ENCODE measurements around the gene PCSK1N. TPM values are rescaled to one million over a fixed set of nuclear protein-coding genes. Genes with fewer than 3 reads are reported as not detected.

PCSK1N gene
- total and polyA plus RNA-seq, 9 of the 15 experiments (the other 6 are each of a cell fraction or from before 2014, with no cell fraction given) = 0.07 to 0.55 (median 0.54) TPM; not detected in 6

DNA sequence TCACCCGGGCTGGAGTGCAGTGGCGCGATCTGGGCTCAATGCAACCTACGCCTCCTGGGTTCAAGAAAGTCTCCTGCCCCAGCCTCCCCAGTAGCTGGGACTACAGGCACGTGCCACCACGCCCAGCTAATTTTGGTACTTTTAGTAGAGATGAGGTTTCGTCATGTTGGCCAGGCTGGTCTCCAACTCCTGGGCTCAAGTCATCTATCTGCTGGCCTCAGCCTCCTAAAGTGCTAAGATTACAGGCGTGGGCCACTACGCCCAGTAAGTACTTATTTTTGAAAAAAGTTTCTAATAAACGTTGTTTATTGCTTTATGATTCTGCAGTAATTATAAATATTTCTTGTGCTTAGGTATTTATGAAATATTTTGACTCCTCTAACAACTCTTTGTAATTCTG is 4.3 kb upstream of the PCSK1N start:
- Histone ChIP-seq H3K9me1 (ENCODE audit: control insufficient read depth, insufficient read depth, low read length) (no peaks in the 10 kb centered on the region), H3K9me3 (replicated peaks; ENCODE audit: control insufficient read depth, insufficient read depth, low read depth, low read length) (no peaks in the 10 kb centered on the region), H2AFZ (ENCODE audit: low read depth, low read length) (no peak overlapping the region), H3K4me1 (replicated peaks in 1 of 2; ENCODE audit: control insufficient read depth in 2 of 2, insufficient read depth in 2 of 2, low read length in 2 of 2) (peaks cover 0 to 3% of the 10 kb centered on the region in 2 experiments; a peak in 2 of 5 replicates), H3K79me2 (ENCODE audit: control insufficient read depth, insufficient read depth, low read length) (no peaks in the 10 kb centered on the region), H3K27ac (ENCODE audit: extremely low read depth, low read depth, low read length) (no peak overlapping the region), H3K9ac (ENCODE audit: insufficient read depth in 1 of 2, low read depth in 2 of 2, low read length in 2 of 2) (no peak overlapping the region), H3K27me3 (ENCODE audit: control insufficient read depth in 2 of 2, insufficient read depth in 2 of 2, low read length in 2 of 2) (no peaks in the 10 kb centered on the region), H3K4me2 (ENCODE audit: insufficient read depth, low read length) (no peak overlapping the region), H3K36me3 (ENCODE audit: control insufficient read depth, insufficient read depth, low read length) (no peaks in the 10 kb centered on the region), H3K4me3 (no peak overlapping the region), H4K20me1 (replicated peaks; ENCODE audit: control insufficient read depth, insufficient read depth, low read length) (no peaks in the 10 kb centered on the region)
- WGBS (ENCODE audit: insufficient coverage, low coverage, missing lambda C conversion rate) = 68% methylated on average over 6 of the region's 10 CpGs
- BruUV-seq (replicated peaks) = no TSS peak
- intact Hi-C loops (cut with micrococcal nuclease) (no loop called here), in situ Hi-C loops (cut with MboI) (no loop called here)
- no peak for DNase-seq (ENCODE audit: extremely low read depth in 1 of 4, low spot score in 3 of 4)
- no peak for ATAC-seq
- ChIA-PET POLR2A (no interaction called here), CTCF (ENCODE audit: low intra/inter-chr PET ratio) (no interaction called here)
- no peak for FAIRE-seq
- TF ChIP-seq, protein P1, sequence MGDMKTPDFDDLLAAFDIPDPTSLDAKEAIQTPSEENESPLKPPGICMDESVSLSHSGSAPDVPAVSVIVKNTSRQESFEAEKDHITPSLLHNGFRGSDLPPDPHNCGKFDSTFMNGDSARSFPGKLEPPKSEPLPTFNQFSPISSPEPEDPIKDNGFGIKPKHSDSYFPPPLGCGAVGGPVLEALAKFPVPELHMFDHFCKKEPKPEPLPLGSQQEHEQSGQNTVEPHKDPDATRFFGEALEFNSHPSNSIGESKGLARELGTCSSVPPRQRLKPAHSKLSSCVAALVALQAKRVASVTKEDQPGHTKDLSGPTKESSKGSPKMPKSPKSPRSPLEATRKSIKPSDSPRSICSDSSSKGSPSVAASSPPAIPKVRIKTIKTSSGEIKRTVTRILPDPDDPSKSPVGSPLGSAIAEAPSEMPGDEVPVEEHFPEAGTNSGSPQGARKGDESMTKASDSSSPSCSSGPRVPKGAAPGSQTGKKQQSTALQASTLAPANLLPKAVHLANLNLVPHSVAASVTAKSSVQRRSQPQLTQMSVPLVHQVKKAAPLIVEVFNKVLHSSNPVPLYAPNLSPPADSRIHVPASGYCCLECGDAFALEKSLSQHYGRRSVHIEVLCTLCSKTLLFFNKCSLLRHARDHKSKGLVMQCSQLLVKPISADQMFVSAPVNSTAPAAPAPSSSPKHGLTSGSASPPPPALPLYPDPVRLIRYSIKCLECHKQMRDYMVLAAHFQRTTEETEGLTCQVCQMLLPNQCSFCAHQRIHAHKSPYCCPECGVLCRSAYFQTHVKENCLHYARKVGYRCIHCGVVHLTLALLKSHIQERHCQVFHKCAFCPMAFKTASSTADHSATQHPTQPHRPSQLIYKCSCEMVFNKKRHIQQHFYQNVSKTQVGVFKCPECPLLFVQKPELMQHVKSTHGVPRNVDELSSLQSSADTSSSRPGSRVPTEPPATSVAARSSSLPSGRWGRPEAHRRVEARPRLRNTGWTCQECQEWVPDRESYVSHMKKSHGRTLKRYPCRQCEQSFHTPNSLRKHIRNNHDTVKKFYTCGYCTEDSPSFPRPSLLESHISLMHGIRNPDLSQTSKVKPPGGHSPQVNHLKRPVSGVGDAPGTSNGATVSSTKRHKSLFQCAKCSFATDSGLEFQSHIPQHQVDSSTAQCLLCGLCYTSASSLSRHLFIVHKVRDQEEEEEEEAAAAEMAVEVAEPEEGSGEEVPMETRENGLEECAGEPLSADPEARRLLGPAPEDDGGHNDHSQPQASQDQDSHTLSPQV (IDR thresholded peaks at IDR 0.05) = no peak
- TF ChIP-seq, protein P2, sequence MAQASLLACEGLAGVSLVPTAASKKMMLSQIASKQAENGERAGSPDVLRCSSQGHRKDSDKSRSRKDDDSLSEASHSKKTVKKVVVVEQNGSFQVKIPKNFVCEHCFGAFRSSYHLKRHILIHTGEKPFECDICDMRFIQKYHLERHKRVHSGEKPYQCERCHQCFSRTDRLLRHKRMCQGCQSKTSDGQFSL (CRISPR knock-in tag; IDR thresholded peaks at IDR 0.05) = no peak
- TF ChIP-seq, protein P2 (tag; IDR thresholded peaks at IDR 0.05) = no peak
- no peak for TF ChIP-seq NR2C1 (IDR thresholded peaks at IDR 0.05)
- TF ChIP-seq NR2C1 (tag; IDR thresholded peaks at IDR 0.05) = no peak
- TF ChIP-seq KLF6 (CRISPR knock-in tag; IDR thresholded peaks at IDR 0.05; ENCODE audit: borderline replicate concordance) = no peak
- TF ChIP-seq FOSL1 (tag; conservative IDR thresholded peaks at IDR 0.05) = no peak
- no peak for TF ChIP-seq ZNF431 (CRISPR knock-in tag; IDR thresholded peaks at IDR 0.05)
- TF ChIP-seq CBFB (CRISPR knock-in tag; IDR thresholded peaks at IDR 0.05) = no peak
- no peak for TF ChIP-seq MAZ (CRISPR knock-in tag; conservative IDR thresholded peaks at IDR 0.05 in 1 of 2, IDR thresholded peaks at IDR 0.05 in 1 of 2)
- TF ChIP-seq FOXK2 (conservative IDR thresholded peaks at IDR 0.05 in 1 of 2, IDR thresholded peaks at IDR 0.05 in 1 of 2; ENCODE audit: low read depth in 2 of 2) = no peak
- no peak for TF ChIP-seq TAF15 (IDR thresholded peaks at IDR 0.05; ENCODE audit: low read depth, low read length)
- TF ChIP-seq CEBPG (CRISPR knock-in tag; IDR thresholded peaks at IDR 0.05) = no peak
- no peak for TF ChIP-seq CEBPG (tag; conservative IDR thresholded peaks at IDR 0.05 in 1 of 2, IDR thresholded peaks at IDR 0.05 in 1 of 2)
- TF ChIP-seq, protein P3, sequence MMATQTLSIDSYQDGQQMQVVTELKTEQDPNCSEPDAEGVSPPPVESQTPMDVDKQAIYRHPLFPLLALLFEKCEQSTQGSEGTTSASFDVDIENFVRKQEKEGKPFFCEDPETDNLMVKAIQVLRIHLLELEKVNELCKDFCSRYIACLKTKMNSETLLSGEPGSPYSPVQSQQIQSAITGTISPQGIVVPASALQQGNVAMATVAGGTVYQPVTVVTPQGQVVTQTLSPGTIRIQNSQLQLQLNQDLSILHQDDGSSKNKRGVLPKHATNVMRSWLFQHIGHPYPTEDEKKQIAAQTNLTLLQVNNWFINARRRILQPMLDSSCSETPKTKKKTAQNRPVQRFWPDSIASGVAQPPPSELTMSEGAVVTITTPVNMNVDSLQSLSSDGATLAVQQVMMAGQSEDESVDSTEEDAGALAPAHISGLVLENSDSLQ (IDR thresholded peaks at IDR 0.05) = no peak

Measured in K562 (cell line).